Breast epithelium (tissue), 3 donors: ENCODE results near the gene XYLT1.

Experiments
- CTCF ChIP-seq, 3 donors: fragments of 450-650 bp; IDR thresholded peaks; one replicate each; pipeline ENCODE4 v1.5.1; 2016 to 2017; ENCODE audit warnings: antibody characterized with exemption in 3 of 3, mild to moderate bottlenecking in 3 of 3, moderate library complexity in 3 of 3
- POLR2A ChIP-seq: fragments of 450-650 bp; IDR thresholded peaks from one replicate; pipeline ENCODE4 v1.6.1; 2016; ENCODE audit warnings: antibody characterized with exemption, mild to moderate bottlenecking, moderate library complexity
- POLR2AphosphoS5 ChIP-seq, 3 donors: sonication (generic); formaldehyde crosslinking; IDR thresholded peaks; one replicate each; pipeline ENCODE4 v1.6.1; 2017; ENCODE audit warnings: antibody characterized with exemption in 3 of 3

GRCh38 chr16:17370223-17370707, 100.5 kb downstream of the XYLT1 start:
- TF ChIP-seq CTCF (IDR thresholded peaks at IDR 0.05) (no peak), POLR2AphosphoS5 (IDR thresholded peaks at IDR 0.05) (no peak), POLR2A (no peak)
